H4 (cell line): ENCODE measurements around the gene CNNM2. TPM values are rescaled to one million over a fixed set of nuclear protein-coding genes. Genes with fewer than 3 reads are reported as not detected.
"Not testable (repeated sequence)": the region's sequence is repeated elsewhere in the genome, so short reads cannot be mapped to it uniquely, and the experiment has no call there.

Experiments used
- DNase-seq: peaks from one replicate; pipeline ENCODE4 v3.0.0-alpha.2; 2015; ENCODE audit warnings: low spot score
- total RNA-seq: library from RNA; depleted of rRNA; stranded (reverse); fragments of >200 nt; shearing (Covaris generic); gene quantifications from 2 replicates; pipeline ENCODE4 v1.2.3, GENCODE V29; 2014

Gene CNNM2
- total RNA-seq, 1 experiment from 2014 or later, result 3.4 TPM

GRCh38 chr10:102926842-102927241 lies 8.7 kb downstream of the CNNM2 start:
- no peak for DNase-seq

DNA sequence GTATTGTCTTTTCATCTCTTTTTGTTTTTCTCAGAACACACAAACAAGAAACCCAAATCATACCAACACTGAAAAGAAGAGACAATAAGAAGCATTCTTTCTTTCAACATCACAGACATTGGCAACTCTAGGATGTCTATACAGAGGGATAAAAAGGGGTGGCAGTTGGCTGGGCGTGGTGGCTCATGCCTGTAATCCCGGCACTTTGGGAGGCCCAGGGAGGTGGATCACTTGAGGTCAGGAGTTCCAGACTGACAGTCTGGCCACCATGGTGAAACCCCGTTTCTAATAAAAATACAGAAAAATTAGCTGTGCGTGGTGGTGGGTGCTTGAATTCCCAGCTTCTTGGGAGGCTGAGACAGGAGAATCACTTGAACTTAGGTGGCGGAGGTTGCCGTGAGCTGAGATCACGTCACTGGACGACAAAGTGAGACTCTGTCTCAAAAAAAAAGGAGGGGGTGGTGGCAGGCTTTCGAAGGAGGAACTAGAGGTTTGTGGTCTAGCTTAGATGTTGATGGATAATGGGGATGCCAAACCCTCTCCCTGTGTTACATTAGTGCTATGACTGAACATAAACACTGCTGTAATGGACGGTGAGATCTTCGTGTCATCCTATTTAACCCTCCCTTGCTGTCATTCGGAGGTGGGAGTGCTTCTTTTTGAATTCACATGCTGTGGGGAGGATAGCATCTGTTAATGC lies 9.4 kb downstream of the CNNM2 start:
- no peak for DNase-seq

GRCh38 chr10:102928442-102928841 lies 10.3 kb downstream of the CNNM2 start:
- DNase-seq, result not testable (repeated sequence)

DNA sequence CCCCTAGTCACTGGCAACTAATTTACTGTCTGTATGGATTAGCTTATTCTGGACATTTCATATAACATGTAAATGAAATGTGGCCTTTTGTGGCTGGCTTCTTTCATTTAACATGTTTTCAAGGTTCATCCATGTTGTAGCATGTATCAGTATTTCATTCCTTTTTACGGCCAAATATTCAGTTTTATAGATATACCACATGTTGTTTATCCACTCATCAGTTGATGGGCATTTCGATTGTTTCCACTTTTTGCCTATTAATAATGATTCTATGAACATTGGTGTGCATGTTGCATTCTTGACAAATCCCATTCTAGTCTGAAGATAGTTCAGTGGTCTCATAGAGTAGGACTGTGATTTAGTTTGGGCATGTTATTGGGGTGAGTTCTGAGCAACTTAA lies 12.6 kb downstream of the CNNM2 start:
- no peak for DNase-seq

GRCh38 chr10:102931643-102932042 lies 13.5 kb downstream of the CNNM2 start:
- no peak for DNase-seq

- no peak for DNase-seq
These were observed 17.4 kb downstream of the CNNM2 start for GRCh38 chr10:102935505-102935904.

GRCh38 chr10:102935939-102936605 lies 18.0 kb downstream of the CNNM2 start:
- no peak for DNase-seq

GRCh38 chr10:102941401-102941800 lies 23.3 kb downstream of the CNNM2 start:
- DNase-seq, result no peak

GRCh38 chr10:102945449-102945848 lies 27.4 kb downstream of the CNNM2 start:
- DNase-seq, result no peak

DNA sequence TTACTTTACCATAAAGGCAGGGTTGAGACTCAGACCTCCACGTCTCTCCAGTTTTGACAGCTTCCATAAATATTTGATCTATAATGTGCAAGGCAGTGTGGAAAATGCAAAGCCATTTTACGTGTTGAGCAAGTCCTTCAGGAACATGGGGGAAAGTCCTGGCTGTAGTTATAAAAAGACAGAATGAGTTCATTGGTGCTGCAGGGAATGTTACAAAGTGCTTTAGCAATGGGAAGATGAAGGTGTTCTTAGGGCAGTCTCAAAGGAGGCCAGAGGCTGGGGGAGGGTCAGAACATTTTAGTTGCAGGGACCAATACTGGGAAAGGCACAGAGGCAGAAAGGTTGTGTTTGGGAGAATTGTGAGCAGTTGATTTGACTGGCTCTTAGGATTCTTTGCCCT lies 27.9 kb downstream of the CNNM2 start:
- DNase-seq, result no peak

DNA sequence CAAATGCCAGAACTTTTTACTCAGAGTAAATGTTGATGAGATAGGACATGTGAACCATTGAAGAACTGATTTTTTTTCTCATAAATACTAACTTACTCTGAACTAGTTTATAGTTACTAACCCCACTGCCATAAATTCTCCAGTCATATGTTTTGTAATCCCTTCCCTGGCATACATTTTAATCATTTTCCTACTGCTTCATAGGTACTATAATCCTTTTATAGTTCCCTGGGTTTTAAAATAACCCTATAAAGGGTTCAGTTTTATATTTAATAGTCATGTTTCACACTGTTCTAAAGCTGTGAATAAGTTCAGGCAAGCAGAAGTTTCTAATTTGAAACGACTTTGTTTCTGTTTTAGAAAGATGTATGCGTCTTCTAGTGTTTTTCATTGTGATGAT lies 28.9 kb downstream of the CNNM2 start:
- no peak for DNase-seq

- DNase-seq, result no peak
These were observed 30.1 kb downstream of the CNNM2 start for GRCh38 chr10:102948176-102948575.

DNA sequence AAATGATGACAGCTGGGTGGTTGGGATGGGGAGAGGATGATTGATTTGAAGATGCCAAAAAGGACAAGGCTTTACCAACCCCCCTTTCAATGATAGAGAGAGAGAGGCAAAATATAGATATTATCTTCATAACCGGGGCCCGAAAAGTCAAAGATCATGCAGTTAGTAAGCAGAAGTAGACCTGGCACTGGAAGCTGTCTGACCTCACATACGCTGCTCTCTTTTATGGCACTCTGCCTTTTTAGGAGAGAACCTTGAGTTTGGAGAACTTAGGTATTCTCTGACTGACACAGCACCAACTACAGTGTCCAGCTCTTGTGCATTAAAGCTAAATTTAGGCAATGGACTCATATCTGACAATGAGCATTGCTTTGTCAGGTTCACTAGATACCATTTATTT lies 30.7 kb downstream of the CNNM2 start:
- no peak for DNase-seq

- no peak for DNase-seq
These were observed 31.8 kb downstream of the CNNM2 start for GRCh38 chr10:102949916-102950315.

DNA sequence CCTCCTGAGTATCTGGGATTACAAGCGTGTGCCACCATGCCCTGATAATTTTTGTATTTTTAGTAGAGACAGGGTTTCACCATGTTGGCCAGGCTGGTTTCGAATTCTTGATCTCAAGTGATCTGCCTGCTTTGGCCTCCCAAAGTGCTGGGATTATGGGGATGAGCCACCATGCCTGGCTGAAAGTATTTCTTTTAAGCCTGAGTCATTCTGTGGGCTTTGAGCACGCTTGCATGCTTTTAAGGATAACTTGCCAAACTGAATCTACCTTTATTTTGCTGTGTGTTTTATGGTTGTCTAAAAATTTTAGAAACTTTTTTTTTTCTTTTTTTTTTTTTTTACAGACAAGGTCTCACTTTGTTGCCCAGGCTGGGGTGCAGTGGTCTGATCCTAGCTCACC lies 33.2 kb downstream of the CNNM2 start:
- DNase-seq, result no peak

DNA sequence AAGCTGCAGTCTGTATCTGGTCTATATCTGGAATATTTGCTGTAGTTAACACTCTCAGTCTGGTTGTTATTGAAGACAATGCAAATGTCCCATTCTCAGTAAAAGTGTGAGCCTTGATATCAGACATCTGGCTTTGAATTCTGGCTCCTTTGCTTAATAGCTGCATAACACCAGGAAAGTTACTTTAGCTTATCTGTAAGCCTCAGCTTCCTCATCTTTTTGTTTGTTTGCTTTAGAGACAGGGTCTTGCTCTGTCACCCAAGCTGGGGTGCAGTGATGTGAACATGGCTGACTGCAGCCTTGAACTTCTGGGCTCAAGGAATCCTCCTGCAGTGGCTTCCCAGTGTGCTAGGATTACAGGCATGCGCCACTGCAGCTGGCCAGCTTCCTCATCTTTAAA lies 41.3 kb downstream of the CNNM2 start:
- DNase-seq, result no peak

- DNase-seq, result no peak
These were observed 42.1 kb downstream of the CNNM2 start for GRCh38 chr10:102960157-102960556.

DNA sequence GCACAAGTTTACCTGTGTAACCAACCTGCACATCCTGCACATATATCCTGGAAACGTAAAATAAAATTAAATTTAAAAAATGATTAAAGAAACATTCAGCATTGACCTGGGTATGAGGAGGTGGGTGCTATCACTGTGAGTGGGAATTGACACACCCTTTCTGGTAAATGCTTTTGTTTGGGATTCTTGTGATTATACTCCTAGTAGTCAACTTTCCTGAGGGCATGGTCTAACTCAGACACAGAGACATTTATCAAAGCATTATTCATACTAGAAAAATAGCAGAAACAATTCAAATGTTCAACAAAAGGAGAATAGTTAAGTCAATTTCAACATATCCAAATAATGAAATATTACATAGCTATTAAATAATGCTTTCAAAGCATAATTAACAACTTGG lies 44.2 kb downstream of the CNNM2 start:
- DNase-seq, result no peak

GRCh38 chr10:102962951-102963755 lies 45.1 kb downstream of the CNNM2 start:
- DNase-seq, result no peak

GRCh38 chr10:102963756-102964025 lies 45.6 kb downstream of the CNNM2 start:
- DNase-seq, result no peak

- not testable (repeated sequence) for DNase-seq
These were observed 46.0 kb downstream of the CNNM2 start for GRCh38 chr10:102964064-102964463.

DNA sequence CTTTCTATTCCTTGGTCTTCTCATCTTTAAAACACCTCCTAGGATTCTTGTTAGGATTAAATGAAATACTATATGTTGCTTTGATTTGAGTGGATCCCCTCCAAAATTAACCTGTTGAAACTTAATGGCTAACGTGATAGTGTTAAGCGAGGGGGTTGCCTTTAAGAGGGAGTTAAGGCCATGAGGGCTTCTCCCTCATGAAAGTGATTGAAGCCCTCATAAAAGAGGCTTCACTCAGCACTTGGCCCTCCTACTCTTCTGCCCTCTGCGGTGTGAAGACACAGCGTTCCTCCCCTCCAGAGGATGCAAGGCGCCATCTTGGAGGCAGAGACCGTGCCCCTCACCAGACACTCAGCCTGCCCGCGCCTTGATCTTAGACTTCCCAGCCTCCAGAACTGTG lies 46.6 kb downstream of the CNNM2 start:
- DNase-seq, result no peak

DNA sequence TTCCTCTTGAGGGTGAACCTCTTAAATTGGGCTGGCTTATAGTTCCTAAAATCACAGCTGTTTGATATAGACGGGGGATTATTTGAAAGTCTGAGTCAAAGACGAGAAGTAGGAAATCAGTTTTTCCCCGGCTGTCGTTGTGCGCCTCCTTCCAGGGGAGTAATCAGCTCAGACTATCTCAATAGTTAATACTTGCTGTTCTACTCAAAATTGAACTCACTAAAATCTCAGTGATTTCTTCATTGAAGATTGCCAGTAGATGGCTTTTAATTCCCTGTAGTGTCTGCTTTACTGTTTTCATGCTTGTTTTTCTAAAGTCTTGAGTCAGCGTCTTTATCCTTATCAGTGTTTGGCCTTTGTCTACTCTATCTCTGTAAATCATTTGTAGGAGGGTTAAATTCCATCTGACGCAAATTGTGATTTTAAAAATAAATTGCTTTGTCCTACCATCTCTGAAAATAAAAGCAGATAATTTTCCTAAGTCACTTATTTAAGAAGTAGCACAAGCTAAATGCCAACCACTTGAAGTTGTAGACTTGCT lies 47.3 kb downstream of the CNNM2 start:
- DNase-seq, result no peak
